HG03575 (cell line): Measurements from ENCODE around the gene CLPX.
"Not testable (repeated sequence)": the region's sequence is repeated elsewhere in the genome, so short reads cannot be mapped to it uniquely, and the experiment has no call there.

Experiments used
- ATAC-seq: cut with Tn5 transposase; IDR thresholded peaks from one replicate; pipeline ENCODE4 v1.9.1; 2021; ENCODE audit not compliant: unreplicated experiment, insufficient number of reproducible peaks, low FRiP score; ENCODE audit errors: extremely low read depth

Gene CLPX

GRCh38 chr15:65115542-65115941, 69.6 kb downstream of the CLPX start:
- no peak for ATAC-seq

- ATAC-seq = no peak
These were observed 70.1 kb downstream of the CLPX start, which contains the start of gene UBAP1L for GRCh38 chr15:65115086-65115485. Gene UBAP1L (minus strand): TSS chr15:65115200. CDS start chr15:65106215, 8,985 bp downstream.

- ATAC-seq = no peak
These were observed 74.4 kb downstream of the CLPX start for GRCh38 chr15:65110676-65111292.

- ATAC-seq = no peak
These were observed 79.0 kb downstream of the CLPX start for GRCh38 chr15:65106011-65106590.

GRCh38 chr15:65105038-65105437, 80.1 kb downstream of the CLPX start:
- no peak for ATAC-seq

- no peak for ATAC-seq
These were observed 82.2 kb downstream of the CLPX start for GRCh38 chr15:65102912-65103311.

- ATAC-seq = no peak
These were observed 83.0 kb downstream of the CLPX start for GRCh38 chr15:65101891-65102708.

- no peak for ATAC-seq
These were observed 83.7 kb downstream of the CLPX start for GRCh38 chr15:65101411-65101890.

- no peak for ATAC-seq
These were observed 84.7 kb downstream of the CLPX start for GRCh38 chr15:65100442-65100841.

GRCh38 chr15:65099801-65100200, 85.3 kb downstream of the CLPX start:
- ATAC-seq = not testable (repeated sequence)

- no peak for ATAC-seq
These were observed 85.8 kb downstream of the CLPX start for GRCh38 chr15:65099336-65099735.
